ENCODE data around the gene SLC46A1. TPM values are rescaled to one million over a fixed set of nuclear protein-coding genes. Genes with fewer than 3 reads are reported as not detected.

SLC46A1 gene
- total and polyA plus RNA-seq, 2 donors (not counting 1 experiment from before 2014, with no cell fraction given) = 4.6 to 5.1 TPM

DNA sequence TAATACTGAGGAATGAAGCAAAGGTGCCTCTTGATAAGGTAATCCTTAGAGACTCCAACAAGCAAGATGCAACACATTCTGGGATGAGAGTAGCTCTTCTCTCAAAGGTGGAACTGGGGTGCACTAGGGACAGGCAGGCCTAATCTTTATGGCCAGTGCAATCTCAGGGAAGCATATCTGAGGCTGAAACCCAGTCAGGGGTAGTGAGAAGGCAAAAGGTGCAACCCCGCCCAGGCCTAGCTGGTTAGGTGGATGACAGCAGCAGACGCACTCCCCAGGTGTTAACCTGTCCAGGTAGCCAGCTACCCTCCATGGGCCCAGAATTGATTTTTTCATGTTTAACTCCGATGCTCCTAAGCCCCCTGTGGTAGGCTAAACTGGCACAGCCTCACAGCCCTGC is 9.9 kb upstream of the SLC46A1 start:
- TF ChIP-seq, protein P1, sequence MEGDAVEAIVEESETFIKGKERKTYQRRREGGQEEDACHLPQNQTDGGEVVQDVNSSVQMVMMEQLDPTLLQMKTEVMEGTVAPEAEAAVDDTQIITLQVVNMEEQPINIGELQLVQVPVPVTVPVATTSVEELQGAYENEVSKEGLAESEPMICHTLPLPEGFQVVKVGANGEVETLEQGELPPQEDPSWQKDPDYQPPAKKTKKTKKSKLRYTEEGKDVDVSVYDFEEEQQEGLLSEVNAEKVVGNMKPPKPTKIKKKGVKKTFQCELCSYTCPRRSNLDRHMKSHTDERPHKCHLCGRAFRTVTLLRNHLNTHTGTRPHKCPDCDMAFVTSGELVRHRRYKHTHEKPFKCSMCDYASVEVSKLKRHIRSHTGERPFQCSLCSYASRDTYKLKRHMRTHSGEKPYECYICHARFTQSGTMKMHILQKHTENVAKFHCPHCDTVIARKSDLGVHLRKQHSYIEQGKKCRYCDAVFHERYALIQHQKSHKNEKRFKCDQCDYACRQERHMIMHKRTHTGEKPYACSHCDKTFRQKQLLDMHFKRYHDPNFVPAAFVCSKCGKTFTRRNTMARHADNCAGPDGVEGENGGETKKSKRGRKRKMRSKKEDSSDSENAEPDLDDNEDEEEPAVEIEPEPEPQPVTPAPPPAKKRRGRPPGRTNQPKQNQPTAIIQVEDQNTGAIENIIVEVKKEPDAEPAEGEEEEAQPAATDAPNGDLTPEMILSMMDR (conservative IDR thresholded peaks at IDR 0.05 in 1 of 2, IDR thresholded peaks at IDR 0.05 in 1 of 2; ENCODE audit: low read depth in 1 of 2, low read length in 2 of 2) = no peak
- TF ChIP-seq EZH2 (IDR thresholded peaks at IDR 0.05; ENCODE audit: low read length, missing control alignments) = no peak
- Histone ChIP-seq H3K79me2 (ENCODE audit: control insufficient read depth, insufficient read depth, low read length) (no peaks in the 10 kb centered on the region), H3K4me2 (ENCODE audit: extremely low read depth, insufficient read depth, low read length) (no peak overlapping the region), H3K36me3 (ENCODE audit: control insufficient read depth, insufficient read depth, low read length) (no peaks in the 10 kb centered on the region), H3K27me3 (ENCODE audit: control insufficient read depth, insufficient read depth, low read length) (peaks cover 6% of the 10 kb centered on the region), H3K27ac (ENCODE audit: insufficient read depth, low read length) (no peak overlapping the region), H3K4me1 (ENCODE audit: control insufficient read depth, extremely low read depth, insufficient read depth, low read length) (no peaks in the 10 kb centered on the region), H2AFZ (ENCODE audit: low read length) (no peak overlapping the region), H3K9me3 (ENCODE audit: control insufficient read depth, insufficient read depth, low read depth, low read length) (no peaks in the 10 kb centered on the region), H3K4me3 (replicated peaks in 1 of 4; ENCODE audit: control extremely low read depth in 1 of 4, insufficient read depth in 1 of 4, low read depth in 3 of 4, low read length in 4 of 4) (no peak overlapping the region), H3K9ac (ENCODE audit: insufficient read depth, low read length) (no peak overlapping the region), H4K20me1 (ENCODE audit: control insufficient read depth, extremely low read depth, insufficient read depth, low read length) (no peaks in the 10 kb centered on the region)
- no peak for DNase-seq (ENCODE audit: low read depth in 2 of 2)

DNA sequence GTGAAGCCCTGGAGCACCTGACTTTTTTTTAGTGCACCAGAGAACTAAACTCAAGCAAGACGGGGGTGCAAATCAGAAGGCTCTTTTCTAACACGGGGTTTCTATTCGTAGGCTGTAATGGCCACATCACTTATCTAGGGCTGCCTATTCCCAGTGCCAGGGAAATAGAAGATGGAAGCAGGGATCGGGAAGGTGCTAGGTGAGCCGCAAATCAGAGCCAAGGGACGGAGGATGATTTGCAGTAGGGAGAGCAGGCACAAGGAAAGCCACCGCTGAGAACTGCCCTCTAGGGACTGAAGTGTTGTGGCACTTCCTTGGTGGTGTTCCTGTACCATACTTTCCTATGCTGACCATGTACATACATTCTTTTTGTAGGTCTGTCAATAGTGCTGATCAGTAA is 7.8 kb upstream of the SLC46A1 start:
- no peaks in the 10 kb centered on the region for H3K9me3 ChIP-seq (ENCODE audit: control insufficient read depth, insufficient read depth, low read depth, low read length)
- TF ChIP-seq, protein P1 (conservative IDR thresholded peaks at IDR 0.05 in 1 of 2, IDR thresholded peaks at IDR 0.05 in 1 of 2; ENCODE audit: low read depth in 1 of 2, low read length in 2 of 2) = no peak
- no peak for TF ChIP-seq EZH2 (IDR thresholded peaks at IDR 0.05; ENCODE audit: low read length, missing control alignments)

GRCh38 chr17:28412099-28412498 is 6.1 kb upstream of the SLC46A1 start:
- no peaks in the 10 kb centered on the region for H3K4me1 ChIP-seq (ENCODE audit: control insufficient read depth, extremely low read depth, insufficient read depth, low read length)
- H3K36me3 ChIP-seq (ENCODE audit: control insufficient read depth, insufficient read depth, low read length) = no peaks in the 10 kb centered on the region
- no peak overlapping the region for H3K4me3 ChIP-seq (replicated peaks in 1 of 4; ENCODE audit: control extremely low read depth in 1 of 4, insufficient read depth in 1 of 4, low read depth in 3 of 4, low read length in 4 of 4)
- H3K79me2 ChIP-seq (ENCODE audit: control insufficient read depth, insufficient read depth, low read length) = no peaks in the 10 kb centered on the region
- TF ChIP-seq, protein P1 (conservative IDR thresholded peaks at IDR 0.05 in 1 of 2, IDR thresholded peaks at IDR 0.05 in 1 of 2; ENCODE audit: low read depth in 1 of 2, low read length in 2 of 2) = no peak
- no peak for TF ChIP-seq EZH2 (IDR thresholded peaks at IDR 0.05; ENCODE audit: low read length, missing control alignments)
- no peak overlapping the region for H3K9ac ChIP-seq (ENCODE audit: insufficient read depth, low read length)
- no peak overlapping the region for H3K4me2 ChIP-seq (ENCODE audit: extremely low read depth, insufficient read depth, low read length)
- H2AFZ ChIP-seq (ENCODE audit: low read length) = no peak overlapping the region
- no peaks in the 10 kb centered on the region for H3K9me3 ChIP-seq (ENCODE audit: control insufficient read depth, insufficient read depth, low read depth, low read length)
- no peaks in the 10 kb centered on the region for H4K20me1 ChIP-seq (ENCODE audit: control insufficient read depth, extremely low read depth, insufficient read depth, low read length)
- no peak for DNase-seq (ENCODE audit: low read depth in 2 of 2)
- no peak overlapping the region for H3K27ac ChIP-seq (ENCODE audit: insufficient read depth, low read length)
- H3K27me3 ChIP-seq (ENCODE audit: control insufficient read depth, insufficient read depth, low read length) = peaks cover 6% of the 10 kb centered on the region

More for the DNA sequence above, 7.8 kb upstream of the SLC46A1 start:
- Histone ChIP-seq H3K79me2 (ENCODE audit: control insufficient read depth, insufficient read depth, low read length) (no peaks in the 10 kb centered on the region), H3K36me3 (ENCODE audit: control insufficient read depth, insufficient read depth, low read length) (no peaks in the 10 kb centered on the region), H4K20me1 (ENCODE audit: control insufficient read depth, extremely low read depth, insufficient read depth, low read length) (no peaks in the 10 kb centered on the region), H3K4me1 (ENCODE audit: control insufficient read depth, extremely low read depth, insufficient read depth, low read length) (no peaks in the 10 kb centered on the region), H3K4me2 (ENCODE audit: extremely low read depth, insufficient read depth, low read length) (no peak overlapping the region), H3K27ac (ENCODE audit: insufficient read depth, low read length) (no peak overlapping the region), H3K9ac (ENCODE audit: insufficient read depth, low read length) (no peak overlapping the region), H3K27me3 (ENCODE audit: control insufficient read depth, insufficient read depth, low read length) (peaks cover 6% of the 10 kb centered on the region), H2AFZ (ENCODE audit: low read length) (no peak overlapping the region), H3K4me3 (replicated peaks in 1 of 4; ENCODE audit: control extremely low read depth in 1 of 4, insufficient read depth in 1 of 4, low read depth in 3 of 4, low read length in 4 of 4) (no peak overlapping the region)
- DNase-seq (ENCODE audit: low read depth in 2 of 2) = no peak

Measured in fibroblast of lung (primary cell).